Breast epithelium (tissue), 3 donors: ENCODE results near the gene TRIM56.

ENCODE experiments used
- POLR2AphosphoS5 ChIP-seq, 3 donors: sonication (generic); formaldehyde crosslinking; IDR thresholded peaks; one replicate each; pipeline ENCODE4 v1.6.1; 2017; ENCODE audit warnings: antibody characterized with exemption in 3 of 3
- TF ChIP-seq, protein P1 (sequence below), 3 donors: fragments of 450-650 bp; IDR thresholded peaks; one replicate each; pipeline ENCODE4 v1.5.1; 2016 to 2017; ENCODE audit warnings: antibody characterized with exemption in 3 of 3, mild to moderate bottlenecking in 3 of 3, moderate library complexity in 3 of 3

DNA sequence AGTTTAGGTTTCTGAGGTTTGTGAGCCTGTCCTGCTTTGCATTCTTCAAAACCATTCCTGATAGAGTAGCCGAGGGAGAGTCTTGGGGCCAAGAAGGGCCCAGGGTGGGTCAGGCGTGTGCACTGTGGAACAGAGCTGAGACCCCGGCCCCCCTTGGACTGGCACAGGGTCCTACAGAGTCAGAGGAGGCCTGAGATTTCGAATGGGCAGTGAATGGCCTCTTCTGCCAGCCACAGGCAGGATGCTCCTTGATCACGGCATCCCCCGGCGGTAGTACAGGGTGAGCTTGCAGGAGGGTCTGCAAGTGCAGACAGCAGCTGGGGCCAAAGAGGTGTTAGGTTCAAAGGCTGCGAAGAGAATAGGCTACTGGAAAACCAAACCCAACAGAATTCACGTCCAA lies 4.6 kb downstream of the TRIM56 start:
- no peak for TF ChIP-seq POLR2AphosphoS5 (IDR thresholded peaks at IDR 0.05)
- TF ChIP-seq, protein P1, sequence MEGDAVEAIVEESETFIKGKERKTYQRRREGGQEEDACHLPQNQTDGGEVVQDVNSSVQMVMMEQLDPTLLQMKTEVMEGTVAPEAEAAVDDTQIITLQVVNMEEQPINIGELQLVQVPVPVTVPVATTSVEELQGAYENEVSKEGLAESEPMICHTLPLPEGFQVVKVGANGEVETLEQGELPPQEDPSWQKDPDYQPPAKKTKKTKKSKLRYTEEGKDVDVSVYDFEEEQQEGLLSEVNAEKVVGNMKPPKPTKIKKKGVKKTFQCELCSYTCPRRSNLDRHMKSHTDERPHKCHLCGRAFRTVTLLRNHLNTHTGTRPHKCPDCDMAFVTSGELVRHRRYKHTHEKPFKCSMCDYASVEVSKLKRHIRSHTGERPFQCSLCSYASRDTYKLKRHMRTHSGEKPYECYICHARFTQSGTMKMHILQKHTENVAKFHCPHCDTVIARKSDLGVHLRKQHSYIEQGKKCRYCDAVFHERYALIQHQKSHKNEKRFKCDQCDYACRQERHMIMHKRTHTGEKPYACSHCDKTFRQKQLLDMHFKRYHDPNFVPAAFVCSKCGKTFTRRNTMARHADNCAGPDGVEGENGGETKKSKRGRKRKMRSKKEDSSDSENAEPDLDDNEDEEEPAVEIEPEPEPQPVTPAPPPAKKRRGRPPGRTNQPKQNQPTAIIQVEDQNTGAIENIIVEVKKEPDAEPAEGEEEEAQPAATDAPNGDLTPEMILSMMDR (IDR thresholded peaks at IDR 0.05) = no peak
